Measurements from ENCODE around the gene SAMD8.
"Not testable (repeated sequence)": the region's sequence is repeated elsewhere in the genome, so short reads cannot be mapped to it uniquely, and the experiment has no call there.

SAMD8 gene

DNA sequence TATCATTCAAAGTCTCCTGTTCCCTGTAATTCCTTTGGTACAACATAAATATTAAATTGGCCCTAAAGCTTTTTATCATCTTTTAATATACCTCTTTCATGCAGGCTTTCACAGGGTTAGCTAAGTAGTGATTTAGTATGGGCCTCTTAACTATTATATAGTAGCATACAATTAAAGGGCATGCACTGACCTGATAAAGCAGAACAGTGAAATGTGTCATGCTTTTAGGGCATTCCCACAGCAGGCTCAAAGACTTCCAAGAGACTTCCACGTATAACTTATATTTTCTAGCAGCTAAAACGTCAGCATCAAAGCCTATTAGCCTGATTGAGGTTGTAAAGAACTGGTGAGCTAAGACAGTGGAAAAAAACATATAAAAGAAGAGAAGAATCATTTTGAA, 35.3 kb downstream of the SAMD8 start:
- DNase-seq: no peak

DNA sequence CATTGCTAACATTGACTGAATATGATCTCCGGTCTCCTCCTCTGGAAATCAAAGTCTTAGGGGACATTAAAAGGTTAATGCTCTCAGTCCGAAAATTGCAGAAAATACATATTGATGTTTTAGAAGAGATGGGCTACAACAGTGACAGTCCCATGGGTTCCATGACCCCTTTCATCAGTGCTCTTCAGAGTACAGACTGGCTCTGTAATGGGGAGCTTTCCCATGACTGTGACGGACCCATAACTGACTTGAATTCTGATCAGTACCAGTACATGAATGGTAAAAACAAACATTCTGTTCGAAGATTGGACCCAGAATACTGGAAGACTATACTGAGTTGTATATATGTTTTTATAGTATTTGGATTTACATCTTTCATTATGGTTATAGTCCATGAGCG, 39.2 kb downstream of the SAMD8 start:
- DNase-seq: no peak

DNA sequence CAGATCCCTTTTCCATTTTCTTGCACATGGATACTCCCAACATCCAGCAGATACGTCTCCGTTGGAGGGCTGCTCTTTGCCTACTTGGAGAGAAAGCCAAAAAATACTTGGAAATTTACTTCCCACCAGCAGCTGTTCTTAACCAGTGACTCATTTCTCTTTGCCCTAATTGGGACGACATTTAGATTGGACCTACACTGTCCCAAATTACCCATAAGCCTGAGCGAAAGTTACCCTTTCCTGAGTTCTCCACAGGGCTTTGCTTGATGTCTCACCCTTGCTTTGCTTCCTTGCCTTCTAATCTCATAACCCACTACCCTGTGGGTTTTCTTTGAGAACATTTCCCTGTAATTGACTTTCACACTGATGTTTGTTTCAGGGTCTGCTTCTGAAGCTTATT, 48.1 kb downstream of the SAMD8 start:
- no peak for DNase-seq

DNA sequence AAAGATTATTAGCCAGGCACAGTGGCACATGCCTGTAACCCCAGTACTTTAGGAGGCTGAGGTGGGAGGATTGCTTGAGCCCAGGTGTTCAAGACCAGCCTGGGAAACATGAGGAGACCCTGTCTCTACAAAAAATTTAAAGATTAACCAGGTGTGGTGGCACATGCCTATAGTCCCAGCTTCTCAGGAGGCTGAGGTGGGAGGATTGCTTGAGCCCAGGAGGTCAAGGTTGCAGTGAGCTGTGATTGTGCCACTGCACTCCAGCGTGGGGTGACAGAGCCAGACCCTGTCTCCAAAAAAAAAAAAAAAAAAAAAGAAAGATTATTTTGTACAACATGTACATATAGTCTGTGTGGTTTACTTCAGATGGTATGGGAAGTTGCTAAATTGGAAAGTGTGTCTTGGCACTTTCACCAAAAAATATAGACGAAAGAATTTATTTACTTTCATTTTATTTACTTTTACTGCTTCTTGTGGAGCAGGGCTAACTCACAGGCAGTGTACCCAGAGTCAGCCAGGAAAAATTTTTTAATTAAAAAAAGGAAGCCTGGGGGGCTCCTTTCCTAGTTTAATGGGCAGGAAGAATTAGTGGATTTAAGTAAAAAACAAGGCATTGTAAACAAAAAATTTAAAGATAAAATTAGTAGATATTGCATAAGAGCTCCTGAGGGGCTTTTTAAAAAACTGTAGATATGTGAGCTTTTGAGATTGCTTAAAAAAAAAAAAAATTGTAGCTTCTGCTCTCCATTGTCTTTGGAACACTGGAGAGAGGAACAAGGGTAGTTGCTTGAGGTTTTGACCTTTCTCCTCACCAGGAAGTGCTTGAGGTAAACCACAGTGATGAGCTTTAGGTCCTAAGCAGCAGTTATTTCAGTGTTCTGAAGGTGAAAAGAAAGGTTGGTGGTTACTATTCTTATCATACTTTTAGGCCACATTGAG, 54.5 kb downstream of the SAMD8 start:
- DNase-seq: no peak

DNA sequence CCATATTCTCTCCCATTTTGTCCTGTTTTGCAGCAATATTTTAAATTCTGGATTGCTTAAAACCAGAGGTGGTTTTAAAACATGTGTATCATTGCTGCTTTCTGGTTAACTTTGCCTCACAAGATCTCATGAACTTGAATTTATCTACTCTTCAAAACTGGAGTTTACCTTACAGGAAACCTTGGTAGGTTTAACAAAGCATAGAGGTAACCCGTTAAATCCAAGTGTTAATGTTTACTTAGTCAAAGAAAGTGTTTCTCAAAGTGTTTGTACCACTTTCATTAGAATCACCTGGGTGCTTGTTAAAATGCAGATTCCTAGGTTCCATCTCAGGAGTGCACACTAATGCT, 55.1 kb downstream of the SAMD8 start:
- no peak for DNase-seq

DNA sequence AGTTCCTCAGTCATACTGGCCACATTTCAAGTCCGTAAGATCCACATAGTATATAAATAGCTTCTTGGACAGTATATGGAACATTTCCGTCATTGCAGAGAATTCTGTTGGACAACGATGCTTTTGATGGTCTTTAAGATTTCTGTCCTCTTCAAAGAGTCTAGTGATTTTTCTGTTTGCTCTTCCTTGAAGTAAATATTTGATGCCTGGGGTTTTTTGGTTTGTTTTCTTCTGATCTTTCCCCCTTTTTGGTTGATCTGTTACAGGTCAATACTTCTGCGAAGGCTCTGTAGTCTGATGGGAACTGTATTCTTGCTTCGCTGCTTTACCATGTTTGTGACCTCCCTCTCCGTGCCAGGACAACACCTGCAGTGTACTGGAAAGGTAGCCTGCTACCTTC, 56.8 kb downstream of the SAMD8 start:
- DNase-seq: no peak

DNA sequence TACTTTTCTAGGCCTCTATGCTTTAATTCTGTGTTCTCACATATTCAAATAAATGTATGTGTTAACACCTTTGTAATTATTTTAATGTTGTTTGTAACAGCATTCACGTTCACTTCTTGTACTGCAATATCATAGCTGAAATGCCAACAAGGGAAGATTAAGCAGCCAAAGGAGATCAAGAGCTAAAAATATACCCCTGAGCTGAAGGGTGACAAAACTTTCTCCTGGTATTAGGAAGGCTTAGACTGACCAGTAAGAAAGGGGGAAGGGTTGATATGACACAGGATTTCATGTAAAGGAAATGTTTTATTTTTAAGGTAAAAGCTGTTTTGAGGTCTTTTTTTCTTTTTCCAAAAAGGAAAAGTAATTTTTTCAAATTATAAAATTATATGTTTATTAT, 58.8 kb downstream of the SAMD8 start:
- DNase-seq: no peak

DNA sequence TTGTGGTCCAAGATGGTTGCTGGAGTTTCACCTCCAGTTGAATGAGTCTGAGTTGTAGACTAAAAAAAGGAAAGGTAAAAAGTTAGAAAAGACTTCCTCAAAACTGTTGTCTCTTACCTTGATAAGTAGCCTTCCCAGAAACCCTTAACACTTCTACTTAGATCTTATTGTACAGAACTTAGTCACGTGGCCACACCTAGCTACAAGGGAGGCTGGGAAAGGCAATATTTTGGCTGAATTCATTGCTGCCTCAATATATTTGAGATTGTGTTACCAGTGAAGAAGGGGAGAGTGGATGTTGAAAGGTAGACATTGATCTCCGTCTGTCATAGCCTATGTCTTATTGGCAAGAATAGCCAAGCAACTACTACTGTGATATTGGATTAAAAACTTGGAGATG, 63.6 kb downstream of the SAMD8 start:
- no peak for DNase-seq

DNA sequence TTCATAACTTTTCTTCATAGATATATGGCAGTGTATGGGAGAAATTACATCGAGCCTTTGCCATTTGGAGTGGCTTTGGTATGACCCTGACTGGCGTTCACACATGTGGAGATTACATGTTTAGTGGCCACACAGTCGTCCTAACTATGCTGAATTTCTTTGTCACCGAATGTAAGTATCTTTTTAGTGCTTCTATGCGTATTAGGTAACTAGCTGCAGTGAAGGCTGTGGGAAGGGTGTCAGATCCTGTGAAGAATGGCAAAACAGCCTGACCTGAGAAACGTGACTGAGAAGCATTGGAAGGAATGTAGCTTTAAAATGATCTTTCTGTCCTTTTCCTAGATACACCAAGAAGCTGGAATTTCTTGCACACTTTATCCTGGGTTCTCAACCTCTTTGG, 64.6 kb downstream of the SAMD8 start:
- DNase-seq: no peak

DNA sequence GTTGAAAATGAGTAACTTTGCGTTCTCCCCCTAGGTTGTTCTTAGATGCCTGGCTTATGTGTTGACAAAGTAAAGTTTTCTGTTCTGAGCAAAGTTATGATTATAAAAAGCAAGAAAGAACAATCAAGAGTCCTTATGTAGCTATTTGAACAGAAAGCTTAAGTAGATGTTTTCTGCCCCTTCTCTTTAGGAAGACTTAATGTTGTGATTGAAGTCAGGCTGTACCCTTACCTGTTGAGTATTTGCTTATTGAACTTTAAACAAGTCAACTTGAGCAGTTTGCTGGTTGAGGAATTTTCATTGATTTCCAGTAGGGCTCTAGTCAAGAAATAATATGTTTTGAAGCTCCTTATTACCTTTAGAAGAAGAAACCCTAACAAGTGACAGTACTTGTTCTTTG, 65.3 kb downstream of the SAMD8 start:
- no peak for DNase-seq

DNA sequence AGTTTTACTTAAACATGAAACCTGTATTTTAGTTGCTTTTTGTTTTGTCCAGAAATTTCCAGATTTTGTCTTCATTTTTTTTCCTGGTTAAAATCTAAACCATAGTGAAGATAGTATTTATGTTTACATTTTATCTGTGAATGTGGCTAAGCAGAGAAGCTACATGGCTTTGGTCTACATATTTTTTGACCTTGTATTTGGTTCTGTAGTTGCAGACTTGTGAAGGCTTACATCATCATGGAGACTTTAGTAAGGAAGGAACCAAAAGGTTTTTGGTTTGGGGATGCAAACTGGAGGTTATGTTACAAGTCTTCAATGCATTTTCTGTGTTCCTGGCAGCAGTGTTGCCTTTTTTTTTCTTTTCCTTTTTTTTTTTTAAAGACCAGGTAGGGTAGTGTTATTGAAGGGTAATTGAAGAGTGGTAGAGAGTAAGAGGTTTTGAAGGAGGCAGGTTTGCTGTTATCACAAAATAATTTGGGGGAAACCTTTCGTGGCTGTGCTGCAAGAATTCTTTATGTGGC, 68.3 kb downstream of the SAMD8 start:
- no peak for DNase-seq

DNA sequence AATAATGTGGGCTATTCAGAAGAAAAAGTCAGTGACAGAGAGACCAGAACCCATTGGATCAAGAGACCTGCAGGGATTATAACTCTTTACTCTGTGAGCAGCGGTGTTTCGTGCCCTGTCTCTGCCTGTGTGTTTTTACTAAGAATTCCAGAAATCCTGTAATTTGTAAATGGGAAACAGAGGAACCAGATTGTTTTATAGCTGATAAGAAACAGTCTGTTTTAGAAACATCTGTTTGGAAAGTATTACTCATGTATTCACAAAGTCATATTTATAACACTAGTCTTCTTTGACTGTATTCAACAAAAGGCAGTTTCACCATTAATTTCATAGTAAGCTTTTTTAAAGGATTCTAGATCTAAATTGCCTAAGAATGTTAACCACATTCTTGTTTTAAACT, 69.1 kb downstream of the SAMD8 start:
- no peak for DNase-seq

DNA sequence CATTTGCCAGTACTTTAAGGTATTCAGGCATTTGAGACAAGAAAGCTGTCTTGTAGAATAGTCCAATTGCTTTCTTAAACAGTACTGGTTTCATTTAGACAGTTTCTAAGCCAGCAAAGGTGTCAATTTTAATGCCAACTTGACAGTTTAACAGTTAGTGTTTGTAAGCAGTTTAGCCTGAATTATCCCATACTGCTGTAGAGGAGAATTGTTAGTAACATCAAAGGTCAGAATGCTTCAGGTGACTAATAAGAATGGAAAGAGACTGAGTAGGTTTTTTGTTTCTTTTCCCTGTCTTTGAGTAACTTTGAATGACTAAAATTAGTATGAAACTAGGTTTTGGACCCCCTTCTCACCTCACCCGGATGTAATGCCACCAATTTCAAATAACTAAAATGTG, 69.6 kb downstream of the SAMD8 start:
- no peak for DNase-seq

DNA sequence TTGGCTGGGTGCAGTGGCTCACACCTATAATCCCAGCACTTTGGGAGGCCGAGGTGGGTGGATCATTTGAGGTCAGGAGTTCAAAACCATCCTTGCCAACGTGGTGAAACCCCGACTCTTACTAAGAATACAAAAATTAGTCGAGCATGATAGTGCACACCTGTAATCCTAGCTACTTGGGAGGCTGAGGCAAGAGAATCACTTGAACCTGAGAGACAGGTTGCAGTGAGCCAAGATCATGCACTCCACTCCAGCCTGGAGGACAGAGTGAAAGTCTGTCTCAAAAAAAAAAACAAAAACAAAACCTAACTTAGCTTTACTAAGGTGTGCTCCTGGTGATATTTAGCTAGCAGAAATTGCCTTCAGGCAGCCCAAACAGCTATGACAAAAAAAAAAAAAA, 74.9 kb downstream of the SAMD8 start:
- DNase-seq: no peak

DNA sequence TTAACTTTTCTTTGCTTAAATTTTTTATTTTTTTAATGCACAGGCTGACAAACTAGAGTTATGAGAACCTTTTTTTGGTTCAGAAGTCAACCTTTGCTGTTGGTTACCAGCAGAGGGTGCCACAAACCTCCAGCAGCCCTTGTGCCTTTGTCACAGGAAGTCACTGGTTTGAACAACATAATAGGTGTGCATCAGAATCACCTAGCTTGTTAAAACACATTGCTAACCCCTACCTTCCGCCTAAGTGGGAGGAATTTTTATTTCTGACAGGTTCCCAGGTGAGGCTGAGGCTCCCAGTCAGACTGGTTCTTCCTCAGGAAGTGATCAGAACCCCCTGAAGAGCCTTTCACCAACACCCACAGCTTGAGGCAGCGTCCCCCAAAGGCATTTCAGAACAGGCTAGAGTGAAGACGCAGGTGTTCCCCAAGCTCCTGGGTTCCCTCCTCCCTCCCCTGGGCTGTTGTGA, 76.5 kb downstream of the SAMD8 start:
- peak; percentile 77 for DNase-seq

DNA sequence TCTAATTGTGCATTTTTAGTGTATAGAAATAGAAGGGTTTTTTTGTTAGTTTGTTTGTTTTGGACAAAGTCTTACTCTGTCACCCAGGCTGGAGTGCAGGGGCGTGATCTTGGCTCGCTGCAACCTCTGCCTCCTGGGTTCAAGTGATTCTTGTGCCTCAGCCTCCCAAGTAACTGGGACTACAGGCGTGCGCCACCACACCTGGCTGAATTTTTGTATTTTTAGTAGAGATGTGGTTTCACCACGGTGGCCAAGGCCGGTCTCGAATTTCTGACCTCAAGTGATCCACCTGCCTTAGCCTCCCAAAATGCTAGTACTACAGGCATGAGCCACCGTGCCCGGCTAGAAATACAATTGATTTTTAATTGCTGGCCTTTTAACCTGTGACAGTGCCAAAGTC, 77.1 kb downstream of the SAMD8 start:
- not testable (repeated sequence) for DNase-seq

DNA sequence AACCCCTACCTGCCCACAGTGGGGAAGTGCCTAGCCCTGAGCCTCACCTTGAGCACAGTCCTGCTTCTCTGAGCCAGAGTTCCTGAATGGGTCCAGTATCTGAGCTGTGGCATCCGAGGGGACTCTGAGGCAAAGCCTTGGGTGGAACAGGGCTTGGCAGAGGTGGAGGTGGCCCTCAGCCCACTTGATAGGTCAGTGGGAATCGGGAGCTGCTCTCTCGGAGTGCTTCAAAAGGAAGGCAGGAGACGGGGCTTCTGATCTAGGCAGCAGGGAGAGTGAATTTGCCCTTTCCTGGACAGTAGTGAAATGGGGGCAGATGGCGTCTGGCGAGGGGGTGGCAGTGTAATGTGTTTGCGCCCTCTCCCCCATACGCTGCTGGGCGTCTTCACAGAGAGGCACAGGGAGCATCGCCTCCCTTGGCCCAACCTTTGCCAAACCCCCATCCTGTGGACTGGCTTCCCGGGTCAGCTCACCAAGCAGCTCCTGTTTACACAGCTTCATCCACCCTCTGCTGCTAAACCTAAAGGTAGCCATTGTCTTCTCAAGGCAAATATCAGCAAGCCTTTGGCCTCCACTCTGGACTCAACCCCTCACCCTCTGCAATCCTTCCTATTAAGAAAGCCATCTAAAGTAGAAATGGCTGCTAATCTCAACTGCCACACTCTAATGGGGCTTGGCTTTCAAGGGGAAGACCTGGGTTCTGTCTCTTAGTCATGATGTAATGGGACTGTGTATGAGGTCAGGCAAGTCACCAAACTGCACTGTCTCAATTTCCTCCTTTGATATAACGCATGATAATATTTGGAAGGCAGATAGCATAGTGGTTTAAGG, 78.0 kb downstream of the SAMD8 start:
- no peak for DNase-seq

DNA sequence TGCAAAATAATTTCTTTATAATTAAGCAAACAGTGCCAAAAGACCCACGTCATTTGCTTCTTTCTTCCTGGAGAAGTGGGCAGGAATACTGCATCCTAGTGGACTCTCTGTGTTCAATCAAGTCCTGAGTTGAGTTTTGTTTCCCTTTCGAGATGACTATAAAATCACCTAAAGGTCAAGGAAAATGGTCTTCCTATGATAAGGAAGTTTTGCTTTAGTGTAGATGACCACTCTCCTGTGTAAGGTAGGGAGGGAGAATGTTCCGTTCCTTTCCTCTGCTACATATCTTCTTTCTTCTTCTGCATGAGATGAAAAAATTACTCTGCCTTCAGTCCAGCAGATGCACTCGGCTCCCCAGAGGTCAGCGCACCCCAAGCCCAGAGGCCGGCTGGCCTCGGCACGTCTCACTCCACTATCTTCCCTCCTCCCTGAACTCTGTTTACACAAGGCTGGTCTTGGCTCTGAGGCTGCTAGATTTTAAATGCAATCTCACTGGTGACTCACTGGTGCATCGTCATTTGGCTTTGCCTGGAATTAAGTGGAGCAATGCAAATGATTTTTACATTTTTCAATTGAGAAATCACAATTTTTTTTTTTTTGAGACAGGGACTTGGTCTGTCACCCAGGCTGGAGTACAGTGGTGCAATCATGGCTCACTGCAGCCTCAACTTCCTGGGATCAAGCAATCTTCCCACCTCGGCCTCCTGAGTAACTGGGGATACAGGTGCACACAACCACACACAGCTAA, 80.5 kb downstream of the SAMD8 start:
- DNase-seq: no peak

DNA sequence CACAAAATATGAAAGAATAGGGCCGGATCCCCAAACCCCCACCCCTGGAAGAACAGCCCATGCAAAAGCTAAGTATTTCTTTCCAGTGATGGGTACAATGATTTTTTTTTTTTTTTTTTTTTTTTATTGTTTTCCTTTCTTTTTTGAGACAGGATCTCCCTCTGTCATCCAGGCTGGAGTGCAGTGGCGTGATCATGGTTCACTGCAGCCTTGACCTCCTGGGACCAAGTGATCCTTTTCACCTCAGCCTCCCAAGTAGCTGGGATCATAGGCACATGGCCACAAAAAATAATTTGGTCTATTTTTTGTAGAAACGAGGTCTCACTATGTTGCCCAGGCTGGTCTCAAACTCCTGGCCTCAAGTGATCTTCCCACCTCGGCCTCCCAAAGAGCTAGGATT, 83.2 kb downstream of the SAMD8 start:
- not testable (repeated sequence) for DNase-seq

DNA sequence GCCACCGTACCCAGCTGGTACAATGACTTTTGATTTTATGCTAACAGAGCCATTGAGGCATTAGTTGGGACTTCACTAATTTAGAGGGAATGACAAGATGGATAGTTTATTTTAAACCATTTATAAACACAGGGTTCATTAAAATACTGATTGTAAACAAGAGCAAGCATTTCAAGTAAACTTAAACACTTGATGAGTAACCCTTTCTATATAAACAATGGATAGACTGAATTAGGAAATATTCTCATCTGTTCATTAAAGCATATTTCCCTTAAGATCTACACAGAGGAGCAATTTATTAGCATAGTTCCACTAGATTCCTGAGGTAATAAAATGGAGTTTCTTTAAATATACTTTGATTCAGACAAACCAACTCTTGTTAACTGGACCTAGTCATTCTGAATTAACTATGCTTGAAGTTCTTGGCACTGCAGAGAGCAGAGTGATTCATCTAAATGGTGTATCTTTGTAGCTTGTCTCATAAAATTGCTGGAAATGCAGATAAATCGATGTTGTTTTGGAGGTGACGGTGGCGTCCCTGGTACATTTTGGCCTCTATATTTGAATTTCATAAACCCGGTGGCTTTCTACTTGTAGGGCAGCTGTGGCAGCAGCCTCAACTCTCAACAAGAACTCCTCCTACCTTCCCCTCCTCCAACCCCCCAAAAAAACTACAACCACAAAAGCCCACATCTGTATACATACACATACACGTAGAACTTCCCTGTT, 83.7 kb downstream of the SAMD8 start:
- DNase-seq: no peak

DNA sequence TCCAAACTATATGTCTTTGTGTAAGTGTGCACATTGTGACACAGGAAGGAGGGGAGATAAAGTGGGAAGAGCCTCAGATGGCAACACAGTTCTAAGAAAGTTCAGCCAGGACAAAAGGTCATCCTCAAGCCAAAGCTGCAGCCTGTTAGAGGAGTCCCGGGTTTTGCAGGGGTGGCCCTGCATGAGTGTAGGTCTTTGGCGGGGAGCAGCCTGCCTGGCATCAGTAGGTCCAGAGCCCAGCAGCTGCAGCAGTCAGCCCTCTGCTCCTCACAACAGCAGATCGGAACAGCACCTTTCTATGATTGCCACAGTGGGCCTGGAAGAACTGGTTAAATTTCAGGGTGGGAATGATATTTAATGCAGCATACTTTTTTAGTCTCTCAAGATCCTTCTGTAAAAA, 85.6 kb downstream of the SAMD8 start:
- no peak for DNase-seq

DNA sequence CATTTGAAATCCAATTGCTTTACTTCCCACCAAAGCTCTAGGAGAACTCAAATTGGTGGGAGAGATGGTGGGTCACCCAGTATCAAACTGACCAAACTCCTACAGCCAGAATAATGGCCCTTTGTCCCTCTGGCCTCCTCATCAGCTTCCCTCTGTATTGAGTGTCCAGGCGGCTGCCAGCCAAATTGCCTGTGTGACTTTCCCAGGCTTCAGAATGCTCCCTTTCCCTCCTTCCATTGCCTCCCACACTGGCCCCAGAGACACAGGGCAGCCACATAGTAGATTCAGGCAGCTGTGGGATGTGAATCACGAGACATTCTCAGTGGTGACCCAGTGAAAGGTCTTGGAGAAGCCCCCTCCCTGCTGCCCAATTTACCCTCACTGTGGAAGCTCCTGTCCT, 86.5 kb downstream of the SAMD8 start:
- no peak for DNase-seq

All from islet precursor cell (in vitro differentiated cells).